ENCODE data around the gene PWWP2A. TPM values are rescaled to one million over a fixed set of nuclear protein-coding genes. Genes with fewer than 3 reads are reported as not detected.

Gene PWWP2A
- total RNA-seq, 1 experiment from 2014 or later, result 14.7 TPM

GRCh38 chr5:160097991-160098390, 21.3 kb downstream of the PWWP2A start:
- ChIA-PET POLR2A (no interaction called here), CTCF (no interaction called here), RAD21 (ENCODE audit: low non-redundant PET in 1 of 2, low total read pairs in 2 of 2, uncharacterized antibody in 2 of 2, unreplicated experiment in 2 of 2) (no interaction called here)
- Histone ChIP-seq H3K4me3 (replicated peaks in 1 of 2; ENCODE audit: low read depth in 1 of 2, low read length in 2 of 2) (no peak overlapping the region), H3K79me2 (ENCODE audit: insufficient read depth, low read length) (no peaks in the 10 kb centered on the region), H2AFZ (ENCODE audit: low read depth, low read length, poor library complexity, severe bottlenecking) (no peak overlapping the region), H3K9ac (ENCODE audit: low read length) (no peak overlapping the region), H4K20me1 (ENCODE audit: insufficient read depth) (no peaks in the 10 kb centered on the region), H3K4me2 (ENCODE audit: low read length) (no peak overlapping the region), H3K27me3 (ENCODE audit: insufficient read depth, low read length) (no peaks in the 10 kb centered on the region), H3K36me3 (ENCODE audit: control insufficient read depth in 1 of 2, insufficient read depth in 2 of 2, low read length in 2 of 2) (peaks cover 0 to 7% of the 10 kb centered on the region in 2 experiments; a peak in 1 of 4 replicates), H3K4me1 (ENCODE audit: control insufficient read depth in 1 of 2, insufficient read depth in 2 of 2, low read length in 2 of 2) (no peaks in the 10 kb centered on the region), H3K27ac (ENCODE audit: low read depth, low read length) (no peak overlapping the region), H3K9me3 (ENCODE audit: control insufficient read depth in 1 of 2, insufficient read depth in 1 of 2, low read depth in 1 of 2, low read length in 2 of 2) (no peaks in the 10 kb centered on the region), H3K9me2 (ENCODE audit: insufficient read depth) (no peaks in the 10 kb centered on the region)
- intact Hi-C loops (cut with micrococcal nuclease), result no loop called here
- DNase-seq (ENCODE audit: low read depth, low spot score) (no peak), ATAC-seq (no peak)
- TF ChIP-seq ZNF274 (IDR thresholded peaks at IDR 0.05; ENCODE audit: low read depth, low read length), result no peak
- no peak for TF ChIP-seq REST (IDR thresholded peaks at IDR 0.05; ENCODE audit: low read depth)
- no peak for TF ChIP-seq POLR2AphosphoS5 (IDR thresholded peaks at IDR 0.05; ENCODE audit: low read depth, low read length)
- BruUV-seq (replicated peaks), result no TSS peak

- Histone ChIP-seq H3K9me3 (ENCODE audit: control insufficient read depth in 1 of 2, insufficient read depth in 1 of 2, low read depth in 1 of 2, low read length in 2 of 2) (no peaks in the 10 kb centered on the region), H3K79me2 (ENCODE audit: insufficient read depth, low read length) (no peaks in the 10 kb centered on the region), H3K27ac (ENCODE audit: low read depth, low read length) (no peak overlapping the region), H3K4me1 (ENCODE audit: control insufficient read depth in 1 of 2, insufficient read depth in 2 of 2, low read length in 2 of 2) (no peaks in the 10 kb centered on the region), H3K27me3 (ENCODE audit: insufficient read depth, low read length) (no peaks in the 10 kb centered on the region), H3K9me2 (ENCODE audit: insufficient read depth) (no peaks in the 10 kb centered on the region), H2AFZ (ENCODE audit: low read depth, low read length, poor library complexity, severe bottlenecking) (no peak overlapping the region), H3K4me2 (ENCODE audit: low read length) (no peak overlapping the region), H3K36me3 (ENCODE audit: control insufficient read depth in 1 of 2, insufficient read depth in 2 of 2, low read length in 2 of 2) (peaks cover 11 to 13% of the 10 kb centered on the region in 2 experiments; a peak in 2 of 4 replicates), H3K4me3 (replicated peaks in 1 of 2; ENCODE audit: low read depth in 1 of 2, low read length in 2 of 2) (no peak overlapping the region), H3K9ac (ENCODE audit: low read length) (no peak overlapping the region), H4K20me1 (ENCODE audit: insufficient read depth) (0 out of 2 replicates have a peak, but pooled peaks cover 4% of the 10 kb centered on the region)
- ATAC-seq (no peak), DNase-seq (ENCODE audit: low read depth, low spot score) (no peak)
- ChIA-PET RAD21 (ENCODE audit: low non-redundant PET in 1 of 2, low total read pairs in 2 of 2, uncharacterized antibody in 2 of 2, unreplicated experiment in 2 of 2) (no interaction called here), CTCF (no interaction called here), POLR2A (no interaction called here)
- BruUV-seq (replicated peaks), result no TSS peak
- TF ChIP-seq EZH2phosphoT487 (IDR thresholded peaks at IDR 0.05; ENCODE audit: borderline replicate concordance), result no peak
- no peak for TF ChIP-seq CEBPB (IDR thresholded peaks at IDR 0.05; ENCODE audit: low read depth)
- TF ChIP-seq CTCF (IDR thresholded peaks at IDR 0.05 in 2 of 3, conservative IDR thresholded peaks at IDR 0.05 in 1 of 3; ENCODE audit: borderline replicate concordance in 1 of 3, insufficient read depth in 1 of 3, low read depth in 2 of 3, low read length in 2 of 3), result no peak
- TF ChIP-seq EZH2 (IDR thresholded peaks at IDR 0.05), result no peak
- TF ChIP-seq SRF (IDR thresholded peaks at IDR 0.05; ENCODE audit: low read depth), result no peak
- no peak for TF ChIP-seq POLR2A (IDR thresholded peaks at IDR 0.05; ENCODE audit: borderline replicate concordance, extremely low read depth, insufficient read depth, insufficient read length)
- intact Hi-C loops (cut with micrococcal nuclease), result no loop called here
Observed at GRCh38 chr5:160096178-160096577, 23.1 kb downstream of the PWWP2A start.

Measured in HCT116 (cell line).